GM12878 (cell line): ENCODE measurements around the gene VIL1. TPM values are rescaled to one million over a fixed set of nuclear protein-coding genes. Genes with fewer than 3 reads are reported as not detected.

ENCODE experiments used
- ASH2L ChIP-seq: fragments of 300-600, 200-600 bp; sonication (generic); IDR thresholded peaks from 2 replicates; pipeline ENCODE4 v1.6.1; 2017; ENCODE audit warnings: low read depth, mild to moderate bottlenecking, borderline replicate concordance
- BACH1 ChIP-seq: fragments of 450-650 bp; IDR thresholded peaks from 2 replicates; pipeline ENCODE4 v1.6.1; 2017; ENCODE audit warnings: mild to moderate bottlenecking, borderline replicate concordance
- BCL11A ChIP-seq: IDR thresholded peaks from 2 replicates; pipeline ENCODE4 v1.6.1; 2011; ENCODE audit warnings: low read depth, low read length
- BCL3 ChIP-seq: IDR thresholded peaks from 2 replicates; pipeline ENCODE4 v1.6.1; 2011; ENCODE audit warnings: borderline replicate concordance, low read depth, mild to moderate bottlenecking, moderate library complexity, low read length; ENCODE audit not compliant: insufficient read depth, poor library complexity, severe bottlenecking
- CHD4 ChIP-seq: fragments of 200-600 bp; sonication (generic); IDR thresholded peaks from 2 replicates; pipeline ENCODE4 v1.6.1; 2016; ENCODE audit warnings: mild to moderate bottlenecking
- CREB1 ChIP-seq: IDR thresholded peaks from 2 replicates; pipeline ENCODE4 v1.6.1; 2012; ENCODE audit warnings: low read depth, mild to moderate bottlenecking, inconsistent platforms
- FOXM1 ChIP-seq: IDR thresholded peaks from 2 replicates; pipeline ENCODE4 v1.6.1; 2012; ENCODE audit warnings: low read depth, mild to moderate bottlenecking, inconsistent platforms, low read length, moderate library complexity
- IKZF2 ChIP-seq, 2 experiments: fragments of 450-650 bp; IDR thresholded peaks; 2 replicates each; pipeline ENCODE4 v1.6.1; 2017; ENCODE audit warnings: mild to moderate bottlenecking in 2 of 2, moderate library complexity in 2 of 2
- MEF2B ChIP-seq: fragments of 450-650 bp; IDR thresholded peaks from 2 replicates; pipeline ENCODE4 v1.6.1; 2018; ENCODE audit warnings: mild to moderate bottlenecking, moderate library complexity; ENCODE audit not compliant: partially characterized antibody, poor library complexity, severe bottlenecking
- MXI1 ChIP-seq: fragments of 150-350 bp; IDR thresholded peaks from 2 replicates; pipeline ENCODE4 v1.6.1; 2011; ENCODE audit warnings: low read depth, mild to moderate bottlenecking, inconsistent platforms, low read length, improper control_type of control experiment
- POLR2AphosphoS5 ChIP-seq: IDR thresholded peaks from 2 replicates; pipeline ENCODE4 v1.6.1; 2011; ENCODE audit warnings: mild to moderate bottlenecking, low read length, inconsistent platforms
- RAD21 ChIP-seq: IDR thresholded peaks from 2 replicates; pipeline ENCODE4 v1.6.1; 2011; ENCODE audit warnings: mild to moderate bottlenecking, low read depth, low read length, moderate library complexity; ENCODE audit not compliant: insufficient read depth
- SPI1 ChIP-seq: IDR thresholded peaks from 2 replicates; pipeline ENCODE4 v1.6.1; 2011; ENCODE audit warnings: low read depth, mild to moderate bottlenecking, low read length, moderate library complexity, borderline replicate concordance; ENCODE audit not compliant: insufficient read depth
- SRF ChIP-seq, 2 experiments: IDR thresholded peaks; 2 replicates each; pipeline ENCODE4 v1.6.1; 2011; ENCODE audit warnings: low read depth in 2 of 2, low read length in 2 of 2, mild to moderate bottlenecking in 1 of 2, moderate library complexity in 1 of 2
- ZBED1 ChIP-seq: IDR thresholded peaks from 2 replicates; pipeline ENCODE4 v1.6.1; 2016; ENCODE audit warnings: borderline replicate concordance
- ZBTB40 ChIP-seq: fragments of 450-650 bp; IDR thresholded peaks from 2 replicates; pipeline ENCODE4 v1.6.1; 2016; ENCODE audit warnings: mild to moderate bottlenecking, moderate library complexity, borderline replicate concordance
- ZSCAN29 ChIP-seq: fragments of 450-650 bp; IDR thresholded peaks from 2 replicates; pipeline ENCODE4 v1.6.1; 2017; ENCODE audit warnings: mild to moderate bottlenecking, moderate library complexity
- polyA plus RNA-seq, 11 experiments: library from polyadenylated mRNA; depleted of rRNA in 4 of 11; unstranded in 6 of 11; stranded (reverse) in 5 of 11; fragments of >200 nt; fragmentation: Nextera tagmentation in 4 of 11; fragmentation: Illumina TruSeq in 1 of 11; extraction: Ambion mirVana in 4 of 11; extraction: Trizol in 1 of 11; gene quantifications; 1 replicate in 1 of 11; 2 replicates in 10 of 11; pipeline versions ENCODE4 v1.2.1 to v1.2.3, GENCODE V29; 2011 to 2016; ENCODE audit warnings: inconsistent platforms in 2 of 11, missing spikeins in 2 of 11, low read depth in 1 of 11
- total RNA-seq, 4 experiments: library from RNA; depleted of rRNA in 3 of 4; stranded (reverse); fragments of >200 nt in 3 of 4; fragmentation: Illumina TruSeq in 1 of 4; extraction: Trizol in 1 of 4; gene quantifications; 2 replicates each; pipeline versions ENCODE4 v1.2.1 to v1.2.3, GENCODE V29; 2013 to 2021
- TF ChIP-seq, protein P1 (sequence below): fragments of 450-650 bp; IDR thresholded peaks from 2 replicates; pipeline ENCODE4 v1.6.1; 2017; ENCODE audit warnings: mild to moderate bottlenecking, moderate library complexity
- TF ChIP-seq, protein P2 (sequence below): IDR thresholded peaks from 2 replicates; pipeline ENCODE4 v1.6.1; 2012; ENCODE audit warnings: low read length, inconsistent platforms

VIL1 gene
- total and polyA plus RNA-seq, 10 of the 15 experiments (the other 5 are each of a cell fraction or from before 2014, with no cell fraction given) = 0.03 to 1.9 (median 0.33) TPM

DNA sequence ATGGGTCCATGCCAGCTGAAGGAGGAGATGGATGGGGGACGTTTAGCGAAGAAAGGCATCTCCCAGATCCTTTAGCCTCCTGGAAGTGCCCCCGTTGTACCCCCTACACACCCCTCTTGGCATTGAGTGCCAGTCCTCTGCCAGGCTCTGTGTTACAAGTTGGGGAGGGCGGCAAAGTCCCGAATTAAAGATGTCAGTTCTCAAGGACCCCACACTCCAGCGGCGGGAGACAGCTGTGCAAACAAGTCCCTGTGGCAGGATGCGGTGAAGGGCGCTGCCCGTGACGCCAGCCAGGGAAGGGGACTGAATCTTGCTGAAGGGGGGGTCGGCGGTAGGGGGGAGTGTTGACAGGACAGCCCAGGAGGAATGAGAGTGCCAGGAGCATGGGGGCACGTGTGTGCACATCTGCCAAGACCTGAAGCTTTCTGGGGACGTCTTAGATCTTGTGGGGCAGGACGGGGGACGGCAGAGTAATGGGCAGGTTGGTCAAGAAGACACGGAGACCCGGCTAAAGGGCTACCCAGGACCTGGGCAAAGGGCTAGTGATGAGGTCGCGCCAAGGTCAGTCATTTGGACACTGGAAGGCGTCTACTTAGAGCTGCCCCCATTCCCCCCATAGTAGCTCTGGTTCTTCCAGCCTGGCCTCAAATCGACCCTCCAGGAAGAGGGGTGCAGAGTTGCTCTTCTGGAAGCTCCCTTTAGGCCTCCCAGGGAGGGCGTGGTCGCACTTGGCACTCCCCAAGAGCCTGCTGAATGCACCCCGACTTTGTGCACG, 22.0 kb upstream of the VIL1 start (continued):
- TF ChIP-seq ZBTB40 (no peak), CREB1 (no peak), MEF2B (peak; percentile 16), ZBED1 (no peak), RAD21 (no peak), SPI1 (no peak), ZSCAN29 (no peak), IKZF2 (IDR thresholded peaks at IDR 0.05) (peak; percentile 70 to 72), BACH1 (peak; percentile 30; the same call in 1 of the 2 replicates), MXI1 (no peak), BCL3 (no peak), POLR2AphosphoS5 (no peak), CHD4 (no peak), ASH2L (no peak), SRF (IDR thresholded peaks at IDR 0.05; ENCODE audit: low read depth in 2 of 2, low read length in 2 of 2) (0 out of 4 replicates have a peak, but pooled peaks of 1 of the 2 experiments have one; percentile 8), BCL11A (no peak), FOXM1 (no peak)
- TF ChIP-seq, protein P1, sequence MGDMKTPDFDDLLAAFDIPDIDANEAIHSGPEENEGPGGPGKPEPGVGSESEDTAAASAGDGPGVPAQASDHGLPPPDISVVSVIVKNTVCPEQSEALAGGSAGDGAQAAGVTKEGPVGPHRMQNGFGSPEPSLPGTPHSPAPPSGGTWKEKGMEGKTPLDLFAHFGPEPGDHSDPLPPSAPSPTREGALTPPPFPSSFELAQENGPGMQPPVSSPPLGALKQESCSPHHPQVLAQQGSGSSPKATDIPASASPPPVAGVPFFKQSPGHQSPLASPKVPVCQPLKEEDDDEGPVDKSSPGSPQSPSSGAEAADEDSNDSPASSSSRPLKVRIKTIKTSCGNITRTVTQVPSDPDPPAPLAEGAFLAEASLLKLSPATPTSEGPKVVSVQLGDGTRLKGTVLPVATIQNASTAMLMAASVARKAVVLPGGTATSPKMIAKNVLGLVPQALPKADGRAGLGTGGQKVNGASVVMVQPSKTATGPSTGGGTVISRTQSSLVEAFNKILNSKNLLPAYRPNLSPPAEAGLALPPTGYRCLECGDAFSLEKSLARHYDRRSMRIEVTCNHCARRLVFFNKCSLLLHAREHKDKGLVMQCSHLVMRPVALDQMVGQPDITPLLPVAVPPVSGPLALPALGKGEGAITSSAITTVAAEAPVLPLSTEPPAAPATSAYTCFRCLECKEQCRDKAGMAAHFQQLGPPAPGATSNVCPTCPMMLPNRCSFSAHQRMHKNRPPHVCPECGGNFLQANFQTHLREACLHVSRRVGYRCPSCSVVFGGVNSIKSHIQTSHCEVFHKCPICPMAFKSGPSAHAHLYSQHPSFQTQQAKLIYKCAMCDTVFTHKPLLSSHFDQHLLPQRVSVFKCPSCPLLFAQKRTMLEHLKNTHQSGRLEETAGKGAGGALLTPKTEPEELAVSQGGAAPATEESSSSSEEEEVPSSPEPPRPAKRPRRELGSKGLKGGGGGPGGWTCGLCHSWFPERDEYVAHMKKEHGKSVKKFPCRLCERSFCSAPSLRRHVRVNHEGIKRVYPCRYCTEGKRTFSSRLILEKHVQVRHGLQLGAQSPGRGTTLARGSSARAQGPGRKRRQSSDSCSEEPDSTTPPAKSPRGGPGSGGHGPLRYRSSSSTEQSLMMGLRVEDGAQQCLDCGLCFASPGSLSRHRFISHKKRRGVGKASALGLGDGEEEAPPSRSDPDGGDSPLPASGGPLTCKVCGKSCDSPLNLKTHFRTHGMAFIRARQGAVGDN = no peak
- TF ChIP-seq, protein P2, sequence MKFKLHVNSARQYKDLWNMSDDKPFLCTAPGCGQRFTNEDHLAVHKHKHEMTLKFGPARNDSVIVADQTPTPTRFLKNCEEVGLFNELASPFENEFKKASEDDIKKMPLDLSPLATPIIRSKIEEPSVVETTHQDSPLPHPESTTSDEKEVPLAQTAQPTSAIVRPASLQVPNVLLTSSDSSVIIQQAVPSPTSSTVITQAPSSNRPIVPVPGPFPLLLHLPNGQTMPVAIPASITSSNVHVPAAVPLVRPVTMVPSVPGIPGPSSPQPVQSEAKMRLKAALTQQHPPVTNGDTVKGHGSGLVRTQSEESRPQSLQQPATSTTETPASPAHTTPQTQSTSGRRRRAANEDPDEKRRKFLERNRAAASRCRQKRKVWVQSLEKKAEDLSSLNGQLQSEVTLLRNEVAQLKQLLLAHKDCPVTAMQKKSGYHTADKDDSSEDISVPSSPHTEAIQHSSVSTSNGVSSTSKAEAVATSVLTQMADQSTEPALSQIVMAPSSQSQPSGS = no peak
